ENCODE data around the gene CDK13.
A peak's percentile ranks its signal among the peaks of the same experiment; 100 is the strongest.

CDK13 gene

GRCh38 chr7:39950473-39951225 lies 593 bp downstream of the CDK13 start:
- DNase-seq = peak in 1 of 2 experiments; percentile 70

GRCh38 chr7:39951226-39952194 lies 1.5 kb downstream of the CDK13 start:
- DNase-seq = peak; percentile 35 to 86

GRCh38 chr7:39952374-39952773 lies 2.3 kb downstream of the CDK13 start:
- DNase-seq = no peak

GRCh38 chr7:39952803-39953202 lies 2.7 kb downstream of the CDK13 start:
- no peak for DNase-seq

- no peak for DNase-seq
Measured at GRCh38 chr7:39954694-39955093, 4.6 kb downstream of the CDK13 start.

- no peak for DNase-seq
Measured at GRCh38 chr7:39958038-39958437, 8.0 kb downstream of the CDK13 start.

- no peak for DNase-seq
Measured at GRCh38 chr7:39967406-39968161, 17.5 kb downstream of the CDK13 start.

GRCh38 chr7:39969431-39969830 lies 19.4 kb downstream of the CDK13 start:
- no peak for DNase-seq

- DNase-seq = no peak
Measured at GRCh38 chr7:39971924-39972323, 21.9 kb downstream of the CDK13 start.

- no peak for DNase-seq
Measured at GRCh38 chr7:39973801-39974200, 23.7 kb downstream of the CDK13 start.

GRCh38 chr7:39978230-39978934 lies 28.3 kb downstream of the CDK13 start:
- DNase-seq = no peak

GRCh38 chr7:39979406-39980073 lies 29.5 kb downstream of the CDK13 start:
- no peak for DNase-seq

GRCh38 chr7:39985398-39985918 lies 35.4 kb downstream of the CDK13 start:
- DNase-seq = no peak

- no peak for DNase-seq
Measured at GRCh38 chr7:39987641-39988347, 37.7 kb downstream of the CDK13 start.

- no peak for DNase-seq
Measured at GRCh38 chr7:40000734-40001315, 50.8 kb downstream of the CDK13 start.

- no peak for DNase-seq
Measured at GRCh38 chr7:40001649-40002048, 51.6 kb downstream of the CDK13 start.

- DNase-seq = no peak
Measured at GRCh38 chr7:40003597-40003996, 53.5 kb downstream of the CDK13 start.

- no peak for DNase-seq
Measured at GRCh38 chr7:40008223-40008815, 58.3 kb downstream of the CDK13 start.

- no peak for DNase-seq
Measured at GRCh38 chr7:40009301-40009700, 59.2 kb downstream of the CDK13 start.

GRCh38 chr7:40014376-40014775 lies 64.3 kb downstream of the CDK13 start:
- no peak for DNase-seq

Data from NCI-H526 (cell line).